Measurements from ENCODE around the gene C10orf105. TPM values are rescaled to one million over a fixed set of nuclear protein-coding genes. Genes with fewer than 3 reads are reported as not detected.

C10orf105 gene
- total RNA-seq, 4 donors from 2014 or later, result 0.07 to 1.2 TPM; not detected in 2

DNA sequence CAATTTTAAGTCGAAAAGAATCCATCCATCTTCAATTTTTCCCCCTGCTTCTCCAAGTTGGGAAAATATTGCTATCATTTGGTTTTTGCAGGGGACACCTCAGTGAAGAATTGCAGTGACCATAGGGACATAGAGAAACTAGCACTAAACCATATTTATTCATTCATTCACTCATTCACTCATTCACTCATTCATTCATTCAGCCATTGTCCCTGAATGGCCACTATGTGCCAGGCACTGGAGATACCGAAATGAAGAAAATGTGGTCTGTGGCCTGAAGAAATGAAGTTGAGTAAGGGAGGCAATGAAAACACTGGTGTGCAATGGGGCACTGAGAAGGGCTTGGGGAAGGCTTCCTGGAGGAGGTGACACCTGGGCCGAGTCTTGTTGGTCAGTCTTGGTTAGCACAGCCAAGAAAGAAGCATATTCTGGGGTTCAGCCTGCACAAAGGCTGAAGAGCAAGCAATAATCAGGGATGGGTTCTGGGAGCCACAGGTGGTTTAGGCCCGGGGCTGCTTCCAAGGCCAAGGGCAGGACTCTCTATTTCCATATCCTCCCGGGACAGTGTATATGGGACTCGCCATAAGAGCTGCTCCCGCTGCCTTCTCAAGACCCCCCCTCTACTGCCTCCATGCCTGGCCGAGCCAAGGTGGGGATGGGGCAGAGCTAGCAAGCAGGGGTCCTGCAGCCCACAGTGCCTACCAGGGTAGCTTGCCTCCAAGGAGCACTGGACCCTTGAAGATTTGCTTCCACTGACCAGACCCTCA is 25.5 kb upstream of the C10orf105 start:
- H3K27me3 ChIP-seq, result no peaks in the 10 kb centered on the region
- no peak for DNase-seq
- no peak for TF ChIP-seq POLR2A (IDR thresholded peaks at IDR 0.05)
- TF ChIP-seq, protein P1, sequence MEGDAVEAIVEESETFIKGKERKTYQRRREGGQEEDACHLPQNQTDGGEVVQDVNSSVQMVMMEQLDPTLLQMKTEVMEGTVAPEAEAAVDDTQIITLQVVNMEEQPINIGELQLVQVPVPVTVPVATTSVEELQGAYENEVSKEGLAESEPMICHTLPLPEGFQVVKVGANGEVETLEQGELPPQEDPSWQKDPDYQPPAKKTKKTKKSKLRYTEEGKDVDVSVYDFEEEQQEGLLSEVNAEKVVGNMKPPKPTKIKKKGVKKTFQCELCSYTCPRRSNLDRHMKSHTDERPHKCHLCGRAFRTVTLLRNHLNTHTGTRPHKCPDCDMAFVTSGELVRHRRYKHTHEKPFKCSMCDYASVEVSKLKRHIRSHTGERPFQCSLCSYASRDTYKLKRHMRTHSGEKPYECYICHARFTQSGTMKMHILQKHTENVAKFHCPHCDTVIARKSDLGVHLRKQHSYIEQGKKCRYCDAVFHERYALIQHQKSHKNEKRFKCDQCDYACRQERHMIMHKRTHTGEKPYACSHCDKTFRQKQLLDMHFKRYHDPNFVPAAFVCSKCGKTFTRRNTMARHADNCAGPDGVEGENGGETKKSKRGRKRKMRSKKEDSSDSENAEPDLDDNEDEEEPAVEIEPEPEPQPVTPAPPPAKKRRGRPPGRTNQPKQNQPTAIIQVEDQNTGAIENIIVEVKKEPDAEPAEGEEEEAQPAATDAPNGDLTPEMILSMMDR (IDR thresholded peaks at IDR 0.05), result no peak
- H3K36me3 ChIP-seq, result no peaks in the 10 kb centered on the region
- no peak overlapping the region for H3K4me3 ChIP-seq
- intact Hi-C loops (cut with DNase I; ENCODE audit: low total_unique reads), result no loop called here
- no peak overlapping the region for H3K27ac ChIP-seq
- H3K4me1 ChIP-seq, result peaks cover 0 to 6% of the 10 kb centered on the region in 2 donors
- H3K9me3 ChIP-seq, result no peaks in the 10 kb centered on the region

DNA sequence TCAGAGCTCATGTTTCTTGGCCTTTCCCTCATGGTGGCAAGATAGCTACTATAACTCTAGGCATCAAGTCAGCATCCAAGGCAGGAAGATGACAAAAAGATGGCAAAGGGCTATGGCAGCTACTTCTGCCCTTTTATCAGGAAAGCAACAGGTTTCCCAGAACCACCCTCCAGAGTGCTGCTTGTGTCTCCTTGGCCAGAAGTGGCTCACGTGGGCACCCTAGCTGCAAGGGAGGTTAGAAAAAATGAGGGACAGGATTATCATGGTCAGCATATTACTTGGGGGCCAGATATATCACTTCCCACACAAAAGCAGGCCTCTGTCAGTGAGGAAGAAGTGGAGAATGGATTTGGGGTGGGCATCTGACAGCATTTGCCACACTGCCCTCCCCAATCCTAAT is 24.3 kb upstream of the C10orf105 start:
- DNase-seq, result no peak
- Histone ChIP-seq H3K9me3 (no peaks in the 10 kb centered on the region), H3K4me3 (no peak overlapping the region), H3K36me3 (no peaks in the 10 kb centered on the region), H3K27ac (no peak overlapping the region), H3K27me3 (no peaks in the 10 kb centered on the region), H3K4me1 (peaks cover 0 to 6% of the 10 kb centered on the region in 2 donors)
- TF ChIP-seq, protein P1 (IDR thresholded peaks at IDR 0.05), result no peak
- TF ChIP-seq POLR2A (IDR thresholded peaks at IDR 0.05), result no peak
- intact Hi-C loops (cut with DNase I; ENCODE audit: low total_unique reads), result no loop called here

DNA sequence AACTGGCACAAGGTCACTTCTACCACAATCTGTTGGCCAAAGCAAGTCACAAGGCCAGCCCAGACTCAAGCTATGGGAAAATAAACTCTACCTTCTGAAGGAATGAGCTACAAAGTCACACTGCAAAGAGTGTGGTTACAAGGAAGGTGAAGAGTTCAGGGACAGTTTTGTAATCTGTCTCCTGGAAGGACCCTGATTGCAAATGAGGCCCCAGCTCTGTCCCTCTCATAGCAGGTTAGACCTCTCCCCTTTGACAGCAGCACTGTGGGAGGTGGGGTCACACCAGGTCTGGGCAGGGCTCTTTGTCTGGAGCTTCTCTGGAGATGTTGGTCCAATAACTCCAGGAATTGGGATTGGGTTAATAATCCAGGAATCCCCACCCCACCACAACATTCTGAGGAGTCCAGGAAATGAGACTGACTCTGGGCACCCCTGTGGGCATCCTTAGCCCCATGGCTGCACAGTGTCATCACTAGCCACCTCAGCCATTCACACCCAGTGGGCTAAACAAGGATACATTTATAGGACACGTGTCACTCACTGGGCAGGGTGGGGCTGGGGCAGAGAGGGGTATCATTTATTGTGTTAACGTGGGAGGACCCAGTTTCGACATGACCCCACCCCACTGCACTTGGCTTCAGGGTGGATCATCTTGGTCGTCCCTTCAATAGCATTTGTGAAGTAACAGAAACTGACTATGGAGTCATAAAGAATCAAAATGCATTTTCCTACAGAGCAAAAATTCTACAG is 23.7 kb upstream of the C10orf105 start:
- H3K4me3 ChIP-seq, result no peak overlapping the region
- no peaks in the 10 kb centered on the region for H3K27me3 ChIP-seq
- intact Hi-C loops (cut with DNase I; ENCODE audit: low total_unique reads), result no loop called here
- no peaks in the 10 kb centered on the region for H3K9me3 ChIP-seq
- no peak for DNase-seq
- no peaks in the 10 kb centered on the region for H3K36me3 ChIP-seq
- TF ChIP-seq, protein P1 (IDR thresholded peaks at IDR 0.05), result no peak
- TF ChIP-seq POLR2A (IDR thresholded peaks at IDR 0.05), result no peak
- no peak overlapping the region for H3K27ac ChIP-seq
- peaks cover 0 to 6% of the 10 kb centered on the region in 2 donors for H3K4me1 ChIP-seq

DNA sequence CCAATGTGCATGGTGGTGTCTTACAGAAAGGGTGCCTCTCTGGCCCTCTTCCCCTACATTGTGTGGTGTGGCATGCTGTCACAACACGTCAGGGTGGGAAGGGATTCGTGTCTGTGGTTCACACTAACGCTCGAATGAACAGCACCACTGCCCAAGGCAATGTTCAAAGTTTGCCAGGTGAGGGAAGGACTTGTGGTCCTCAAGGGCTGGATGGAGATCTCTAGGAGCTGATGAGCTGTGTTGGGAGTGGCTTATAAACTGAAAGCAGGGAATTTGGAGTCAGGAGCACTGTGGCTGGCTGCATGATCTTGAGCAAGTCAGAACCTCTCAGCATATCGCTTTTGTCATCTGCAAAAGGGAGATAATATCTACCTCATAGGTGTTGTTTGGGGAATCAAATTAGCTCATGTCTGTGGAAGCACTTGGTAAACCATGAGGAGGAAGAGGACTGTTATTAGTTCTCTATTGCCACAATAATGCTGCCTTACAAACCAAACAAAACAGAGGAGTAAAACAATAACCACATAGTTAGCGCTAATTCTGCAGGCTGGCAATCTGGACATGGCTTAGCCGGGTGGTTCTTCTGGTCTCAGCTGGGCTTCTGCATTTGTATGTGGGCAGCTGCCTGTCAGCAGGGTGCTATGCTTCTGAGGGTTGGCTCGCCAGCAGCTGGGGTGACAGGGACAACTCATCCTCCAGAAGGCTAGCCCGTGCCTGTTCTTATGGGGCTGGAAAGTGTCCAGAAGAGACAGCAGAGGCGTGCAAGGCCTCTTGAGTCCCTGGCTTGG is 22.9 kb upstream of the C10orf105 start:
- Histone ChIP-seq H3K9me3 (no peaks in the 10 kb centered on the region), H3K4me3 (no peak overlapping the region), H3K27me3 (no peaks in the 10 kb centered on the region), H3K27ac (no peak overlapping the region), H3K36me3 (no peaks in the 10 kb centered on the region), H3K4me1 (no peaks in the 10 kb centered on the region)
- DNase-seq, result no peak
- intact Hi-C loops (cut with DNase I; ENCODE audit: low total_unique reads), result no loop called here
- no peak for TF ChIP-seq POLR2A (IDR thresholded peaks at IDR 0.05)
- TF ChIP-seq, protein P1 (IDR thresholded peaks at IDR 0.05), result no peak

Measured in uterus (tissue), 4 donors.